PFSK-1 (cell line): ENCODE results near the gene ALB.

Source experiments
- POLR2AphosphoS5 ChIP-seq: IDR thresholded peaks from 2 replicates; pipeline ENCODE4 v1.6.1; 2012; ENCODE audit warnings: low read depth, mild to moderate bottlenecking, control low read depth, low read length, moderate library complexity
- TAF1 ChIP-seq: IDR thresholded peaks from 2 replicates; pipeline ENCODE4 v1.6.1; 2012; ENCODE audit warnings: low read length, control low read depth, borderline replicate concordance; ENCODE audit not compliant: insufficient read depth

DNA sequence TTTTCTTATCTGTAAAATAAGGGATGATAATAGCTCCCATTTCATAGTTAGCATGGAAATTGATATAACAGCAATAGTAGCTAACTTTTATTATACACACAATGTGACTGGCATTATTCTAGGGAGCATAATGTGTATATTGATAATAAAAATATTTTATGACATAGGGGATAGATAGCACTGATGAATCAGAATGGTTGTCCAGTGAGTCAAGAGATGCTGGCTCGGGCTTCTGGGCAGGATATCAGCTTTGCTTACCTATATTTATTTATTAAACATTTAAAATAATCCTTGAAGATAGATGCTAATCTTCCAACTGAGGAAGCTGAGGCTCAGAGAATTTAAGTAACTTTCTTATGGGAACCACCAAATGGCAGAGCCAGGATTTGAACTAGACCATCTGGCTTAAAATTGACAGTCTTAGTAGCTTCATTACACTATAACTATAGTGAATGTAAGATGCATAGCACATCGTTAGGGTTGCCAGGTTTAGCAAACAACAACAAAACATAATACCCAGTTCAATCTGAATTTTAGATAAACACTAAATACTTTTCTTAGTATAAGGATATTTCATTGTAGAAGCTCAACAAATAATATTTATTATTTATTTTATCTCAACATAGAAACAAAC lies 34.6 kb downstream of the ALB start:
- TF ChIP-seq TAF1 (no peak), POLR2AphosphoS5 (no peak)
